H1 (cell line): ENCODE measurements around the gene IFNA7. TPM values are rescaled to one million over a fixed set of nuclear protein-coding genes. Genes with fewer than 3 reads are reported as not detected.

ENCODE experiments used
- CTCF ChIA-PET: fragments of 300-600 bp; sonication (Branson Sonifier 250); formaldehyde crosslinking; loops from one replicate; lab custom pipeline; 2021; ENCODE audit not compliant: partially characterized antibody; lab: Charles Lee
- POLR2A ChIA-PET: fragments of 300-600 bp; sonication (Branson Sonifier 250); formaldehyde crosslinking; loops from one replicate; lab custom pipeline; 2021; ENCODE audit warnings: inconsistent platforms; ENCODE audit not compliant: partially characterized antibody; lab: Charles Lee
- DNase-seq, 2 experiments: peaks; one replicate each; pipeline versions ENCODE4 v3.0.0 to v3.0.0-alpha.2; 2010 to 2022; ENCODE audit warnings: low spot score in 2 of 2, low read depth in 1 of 2, mixed read lengths in 1 of 2
- FAIRE-seq: peaks from 2 replicates; lab custom pipeline; 2011; peaks lifted over from hg19 to GRCh38; lab: Jason Lieb, UNC
- H2AFZ ChIP-seq: 2 replicates; pipeline ENCODE4 v1.8.1; 2012; ENCODE audit warnings: low read length, inconsistent platforms
- H2AK5ac ChIP-seq: 2 replicates; pipeline ENCODE4 v1.6.1; 2013; ENCODE audit warnings: low read depth, low read length
- H2BK120ac ChIP-seq: replicated peaks from 2 replicates; pipeline ENCODE3; 2013; ENCODE audit warnings: low read depth, low read length, inconsistent platforms
- H2BK12ac ChIP-seq: 2 replicates; pipeline ENCODE4 v1.6.1; 2013; ENCODE audit warnings: low read depth, low read length
- H2BK15ac ChIP-seq: 2 replicates; pipeline ENCODE4 v1.6.1; 2013; ENCODE audit warnings: low read length
- H2BK20ac ChIP-seq: 2 replicates; pipeline ENCODE4 v1.6.1; 2013; ENCODE audit warnings: low read length
- H2BK5ac ChIP-seq: 2 replicates; pipeline ENCODE4 v1.6.1; 2013; ENCODE audit warnings: low read depth, low read length
- H3K14ac ChIP-seq: 2 replicates; pipeline ENCODE4 v1.6.1; 2013; ENCODE audit warnings: inconsistent platforms; ENCODE audit not compliant: insufficient read length
- H3K18ac ChIP-seq: 2 replicates; pipeline ENCODE4 v1.6.1; 2013; ENCODE audit warnings: low read length; ENCODE audit errors: extremely low read depth
- H3K23ac ChIP-seq: 2 replicates; pipeline ENCODE4 v1.6.1; 2013; ENCODE audit warnings: inconsistent platforms; ENCODE audit not compliant: insufficient read length
- H3K23me2 ChIP-seq: 2 replicates; pipeline ENCODE4 v1.6.1; 2013; ENCODE audit warnings: low read depth, low read length
- H3K27ac ChIP-seq: 2 replicates; pipeline ENCODE4 v1.6.1; 2011; ENCODE audit warnings: low read depth, low read length, inconsistent platforms
- H3K27me3 ChIP-seq, 4 experiments: replicated peaks in 1 of 4; 1 replicate in 1 of 4; 2 replicates in 3 of 4; pipeline versions ENCODE4 v1.6.1 to v1.8.1; 2011 to 2013; ENCODE audit warnings: low read length in 3 of 4, mild to moderate bottlenecking in 3 of 4, inconsistent platforms in 2 of 4, mixed read lengths in 2 of 4, moderate library complexity in 1 of 4; ENCODE audit not compliant: control insufficient read depth in 3 of 4, insufficient read depth in 3 of 4; ENCODE audit errors: extremely low read depth in 1 of 4
- H3K36me3 ChIP-seq, 4 experiments: 2 replicates each; pipeline versions ENCODE4 v1.6.1 to v1.8.1; 2011 to 2013; ENCODE audit warnings: mild to moderate bottlenecking in 4 of 4, low read length in 3 of 4, moderate library complexity in 2 of 4, control low read depth in 1 of 4, inconsistent platforms in 1 of 4; ENCODE audit not compliant: insufficient read depth in 4 of 4, control insufficient read depth in 2 of 4
- H3K4ac ChIP-seq: replicated peaks from 2 replicates; pipeline ENCODE3; 2013; ENCODE audit warnings: low read length, low read depth, mixed read lengths, inconsistent platforms; ENCODE audit not compliant: insufficient read length
- H3K4me1 ChIP-seq, 4 experiments: replicated peaks in 1 of 4; 1 replicate in 1 of 4; 2 replicates in 3 of 4; pipeline versions ENCODE4 v1.6.1 to v1.8.1; 2011 to 2013; ENCODE audit warnings: low read length in 3 of 4, inconsistent platforms in 2 of 4, mixed read lengths in 1 of 4; ENCODE audit not compliant: insufficient read depth in 4 of 4, control insufficient read depth in 3 of 4
- H3K4me2 ChIP-seq, 2 experiments: 2 replicates each; pipeline versions ENCODE4 v1.6.1 to v1.8.1; 2011 to 2013; ENCODE audit warnings: low read depth in 2 of 2, low read length in 2 of 2, control low read depth in 1 of 2, inconsistent platforms in 1 of 2, mild to moderate bottlenecking in 1 of 2; ENCODE audit not compliant: insufficient read depth in 1 of 2
- H3K4me3 ChIP-seq, 4 experiments: fragments of 200-600, 300-600 bp in 1 of 4; sonication (generic), shearing (Covaris generic), sonication (Bioruptor Twin) in 1 of 4; 2 replicates each; pipeline versions ENCODE4 v1.5.1 to v1.8.1; 2011 to 2016; ENCODE audit warnings: low read length in 4 of 4, low read depth in 3 of 4, control low read depth in 2 of 4, inconsistent platforms in 2 of 4, mild to moderate bottlenecking in 2 of 4, mixed read lengths in 1 of 4, moderate library complexity in 1 of 4; ENCODE audit not compliant: insufficient read depth in 2 of 4; ENCODE audit errors: extremely low read depth in 1 of 4
- H3K56ac ChIP-seq: replicated peaks from 2 replicates; pipeline ENCODE3; 2013; ENCODE audit warnings: low read depth, mild to moderate bottlenecking, mixed read lengths, low read length, inconsistent platforms; ENCODE audit not compliant: insufficient read length
- H3K79me1 ChIP-seq: 2 replicates; pipeline ENCODE4 v1.6.1; 2013; ENCODE audit warnings: low read depth, low read length, control low read depth
- H3K79me2 ChIP-seq, 2 experiments: 2 replicates each; pipeline versions ENCODE4 v1.6.1 to v1.8.1; 2012 to 2013; ENCODE audit warnings: low read length in 2 of 2, mild to moderate bottlenecking in 2 of 2, inconsistent platforms in 1 of 2; ENCODE audit not compliant: insufficient read depth in 2 of 2, control insufficient read depth in 1 of 2
- H3K9ac ChIP-seq, 4 experiments: replicated peaks in 1 of 4; 1 replicate in 1 of 4; 2 replicates in 3 of 4; pipeline versions ENCODE4 v1.6.1 to v1.8.1; 2011 to 2013; ENCODE audit warnings: low read depth in 3 of 4, low read length in 3 of 4, control low read depth in 2 of 4, mild to moderate bottlenecking in 2 of 4, moderate library complexity in 2 of 4, inconsistent platforms in 1 of 4; ENCODE audit errors: extremely low read depth in 1 of 4
- H3K9me3 ChIP-seq, 2 experiments: 2 replicates each; pipeline versions ENCODE4 v1.6.1 to v1.8.1; 2012 to 2013; ENCODE audit warnings: mild to moderate bottlenecking in 2 of 2, moderate library complexity in 2 of 2, control low read depth in 1 of 2, inconsistent platforms in 1 of 2, low read depth in 1 of 2, low read length in 1 of 2, mixed read lengths in 1 of 2; ENCODE audit not compliant: insufficient read depth in 2 of 2
- H4K20me1 ChIP-seq, 2 experiments: replicated peaks in 1 of 2; 2 replicates each; pipeline versions ENCODE3 to v1.8.1; 2011 to 2013; ENCODE audit warnings: inconsistent platforms in 2 of 2, low read length in 2 of 2, mild to moderate bottlenecking in 1 of 2; ENCODE audit not compliant: insufficient read depth in 2 of 2, control insufficient read depth in 1 of 2
- H4K5ac ChIP-seq: 2 replicates; pipeline ENCODE4 v1.6.1; 2013; ENCODE audit warnings: low read length, low read depth, mixed read lengths, inconsistent platforms; ENCODE audit not compliant: insufficient read length
- H4K8ac ChIP-seq: 2 replicates; pipeline ENCODE4 v1.8.0; 2013; ENCODE audit warnings: mild to moderate bottlenecking, moderate library complexity, low read length, inconsistent platforms; ENCODE audit not compliant: insufficient read depth; ENCODE audit errors: extremely low read depth
- H4K91ac ChIP-seq: replicated peaks from 2 replicates; pipeline ENCODE3; 2013; ENCODE audit warnings: low read length, mixed read lengths, inconsistent platforms; ENCODE audit not compliant: insufficient read length
- BRCA1 ChIP-seq: IDR thresholded peaks from 2 replicates; pipeline ENCODE4 v1.6.1; 2012; ENCODE audit warnings: low read depth, low read length, improper control_type of control experiment
- CHD1 ChIP-seq: IDR thresholded peaks from 2 replicates; pipeline ENCODE4 v1.6.1; 2012; ENCODE audit warnings: low read depth, low read length, improper control_type of control experiment
- CTBP2 ChIP-seq: IDR thresholded peaks from 2 replicates; pipeline ENCODE4 v1.7.0; 2011; ENCODE audit warnings: borderline replicate concordance, mild to moderate bottlenecking, moderate library complexity, mixed read lengths, low read length; ENCODE audit not compliant: insufficient read depth, insufficient read length
- GTF2F1 ChIP-seq: IDR thresholded peaks from 2 replicates; pipeline ENCODE4 v1.6.1; 2012; ENCODE audit warnings: low read depth, low read length, improper control_type of control experiment, borderline replicate concordance
- HDAC6 ChIP-seq: IDR thresholded peaks from one replicate; pipeline ENCODE4 v1.7.1; 2012; ENCODE audit warnings: low read depth, mild to moderate bottlenecking, inconsistent platforms, low read length, moderate library complexity
- NANOG ChIP-seq: IDR thresholded peaks from 2 replicates; pipeline ENCODE4 v1.6.1; 2011; ENCODE audit warnings: low read length, low read depth, mild to moderate bottlenecking, inconsistent platforms; ENCODE audit not compliant: insufficient read depth, poor library complexity, severe bottlenecking
- SIN3A ChIP-seq, 2 experiments: IDR thresholded peaks in 1 of 2; conservative IDR thresholded peaks in 1 of 2; 2 replicates each; pipeline ENCODE4 v1.6.1; 2011 to 2012; ENCODE audit warnings: low read length in 2 of 2, improper control_type of control experiment in 1 of 2, low read depth in 1 of 2, mild to moderate bottlenecking in 1 of 2
- SIX5 ChIP-seq: IDR thresholded peaks from 2 replicates; pipeline ENCODE4 v1.6.1; 2011; ENCODE audit warnings: mild to moderate bottlenecking, low read depth, low read length
- TAF1 ChIP-seq: IDR thresholded peaks from 2 replicates; pipeline ENCODE4 v1.6.1; 2011; ENCODE audit warnings: mild to moderate bottlenecking, low read depth, low read length
- WGBS, 2 experiments: shearing (Covaris generic) in 1 of 2; methylation state at CpG; one replicate each; pipeline versions ENCODE4 v1.1.6 to v1.1.7; 2013 to 2015; ENCODE audit warnings: low lambda C conversion rate in 2 of 2, mixed read lengths in 2 of 2, inconsistent platforms in 1 of 2, low coverage in 1 of 2, missing lambda C conversion rate in 1 of 2; ENCODE audit not compliant: insufficient replicate concordance in 2 of 2, insufficient coverage in 1 of 2, insufficient read length in 1 of 2; ENCODE audit errors: extremely low coverage in 1 of 2, missing lambda C conversion rate in 1 of 2; 5-methylcytosine and 5-hydroxymethylcytosine counted together
- polyA plus RNA-seq, 7 experiments: library from polyadenylated mRNA; depleted of rRNA in 3 of 7; stranded (reverse) in 5 of 7; unstranded in 2 of 7; fragments of >200 nt in 5 of 7; fragments of 200-250 nt in 2 of 7; gene quantifications; 1 replicate in 5 of 7; 2 replicates in 1 of 7; 4 replicates in 1 of 7; pipeline versions ENCODE4 v1.2.1 to v1.2.3, GENCODE V29; 2011 to 2013; ENCODE audit warnings: missing spikeins in 2 of 7, mixed read lengths in 2 of 7
- total RNA-seq: library from RNA; stranded (reverse); fragmentation: NEBNext Ultra II Directional; extraction: Animal tissue kit (Norgen Biotek cat#: 25700); gene quantifications from 2 replicates; pipeline ENCODE4 v1.2.1, GENCODE V29; 2021
- TF ChIP-seq, protein P1 (sequence below), 3 experiments: IDR thresholded peaks; 1 replicate in 2 of 3; 2 replicates in 1 of 3; pipeline versions ENCODE4 v1.5.1 to v1.6.1; 2011; ENCODE audit warnings: low read length in 3 of 3, mild to moderate bottlenecking in 3 of 3, inconsistent platforms in 2 of 3, low read depth in 1 of 3, moderate library complexity in 1 of 3; ENCODE audit not compliant: insufficient read depth in 1 of 3; ENCODE audit errors: control extremely low read depth in 1 of 3

IFNA7 gene
- total and polyA plus RNA-seq, 2 of the 8 experiments (the other 6 are each of a cell fraction or from before 2014, with no cell fraction given), result not detected

GRCh38 chr9:21174671-21175070, 27.3 kb downstream of the IFNA7 start:
- no peak overlapping the region for H2BK15ac ChIP-seq
- no peak overlapping the region for H2BK120ac ChIP-seq
- POLR2A ChIA-PET, result no interaction called here
- no peak overlapping the region for H3K14ac ChIP-seq
- H3K9ac ChIP-seq, result no peak overlapping the region
- no peak overlapping the region for H2BK20ac ChIP-seq
- no peak overlapping the region for H3K4me2 ChIP-seq
- no peak overlapping the region for H2AFZ ChIP-seq
- no peak overlapping the region for H4K8ac ChIP-seq
- H3K36me3 ChIP-seq, result no peaks in the 10 kb centered on the region
- FAIRE-seq (no peak), DNase-seq (no peak)
- H4K91ac ChIP-seq, result no peak overlapping the region
- H3K27me3 ChIP-seq, result no peaks in the 10 kb centered on the region
- no peak overlapping the region for H3K4me3 ChIP-seq
- H3K4me1 ChIP-seq, result no peaks in the 10 kb centered on the region
- no peak overlapping the region for H3K4ac ChIP-seq
- H3K56ac ChIP-seq, result no peak overlapping the region
- H2AK5ac ChIP-seq, result no peak overlapping the region
- no peaks in the 10 kb centered on the region for H3K79me1 ChIP-seq
- H4K20me1 ChIP-seq, result no peaks in the 10 kb centered on the region
- WGBS, 2 experiments, result 83% methylated on average over 2 of the region's 2 CpGs; no CpG with 5 or more reads in 1 of the 2 experiments
- no peak overlapping the region for H3K18ac ChIP-seq
- H2BK12ac ChIP-seq, result no peak overlapping the region
- H3K27ac ChIP-seq, result no peak overlapping the region
- no peak overlapping the region for H3K23ac ChIP-seq
- H2BK5ac ChIP-seq, result no peak overlapping the region
- H4K5ac ChIP-seq, result no peak overlapping the region
- CTCF ChIA-PET, result interaction anchor here (0.6 to 1.9 kb wide), 4 partner anchors 9 to 75 kb away, joined by 3 to 15 read pairs (median 6); no protein-coding TSS in a partner anchor
- H3K23me2 ChIP-seq, result no peaks in the 10 kb centered on the region
- no peaks in the 10 kb centered on the region for H3K9me3 ChIP-seq
- no peaks in the 10 kb centered on the region for H3K79me2 ChIP-seq
- TF ChIP-seq HDAC6 (no peak), SIN3A (conservative IDR thresholded peaks at IDR 0.05 in 1 of 2, IDR thresholded peaks at IDR 0.05 in 1 of 2; ENCODE audit: low read depth in 1 of 2, low read length in 2 of 2) (no peak), CHD1 (no peak), SIX5 (no peak), GTF2F1 (no peak), BRCA1 (no peak), TAF1 (no peak), CTBP2 (no peak), NANOG (no peak)
- TF ChIP-seq, protein P1, sequence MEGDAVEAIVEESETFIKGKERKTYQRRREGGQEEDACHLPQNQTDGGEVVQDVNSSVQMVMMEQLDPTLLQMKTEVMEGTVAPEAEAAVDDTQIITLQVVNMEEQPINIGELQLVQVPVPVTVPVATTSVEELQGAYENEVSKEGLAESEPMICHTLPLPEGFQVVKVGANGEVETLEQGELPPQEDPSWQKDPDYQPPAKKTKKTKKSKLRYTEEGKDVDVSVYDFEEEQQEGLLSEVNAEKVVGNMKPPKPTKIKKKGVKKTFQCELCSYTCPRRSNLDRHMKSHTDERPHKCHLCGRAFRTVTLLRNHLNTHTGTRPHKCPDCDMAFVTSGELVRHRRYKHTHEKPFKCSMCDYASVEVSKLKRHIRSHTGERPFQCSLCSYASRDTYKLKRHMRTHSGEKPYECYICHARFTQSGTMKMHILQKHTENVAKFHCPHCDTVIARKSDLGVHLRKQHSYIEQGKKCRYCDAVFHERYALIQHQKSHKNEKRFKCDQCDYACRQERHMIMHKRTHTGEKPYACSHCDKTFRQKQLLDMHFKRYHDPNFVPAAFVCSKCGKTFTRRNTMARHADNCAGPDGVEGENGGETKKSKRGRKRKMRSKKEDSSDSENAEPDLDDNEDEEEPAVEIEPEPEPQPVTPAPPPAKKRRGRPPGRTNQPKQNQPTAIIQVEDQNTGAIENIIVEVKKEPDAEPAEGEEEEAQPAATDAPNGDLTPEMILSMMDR (IDR thresholded peaks at IDR 0.05; ENCODE audit: control extremely low read depth in 1 of 3, insufficient read depth in 1 of 3, low read depth in 1 of 3, low read length in 3 of 3), result no peak
